SIG-M5 (cell line): ENCODE measurements around the gene SYT17.
A peak's percentile ranks its signal among the peaks of the same experiment; 100 is the strongest.

Source experiments
- DNase-seq: peaks from one replicate; lab custom pipeline; 2025; lab: John Stamatoyannopoulos, UW

Gene SYT17

GRCh38 chr16:19254611-19255010 is 86.6 kb downstream of the SYT17 start:
- no peak for DNase-seq

- no peak for DNase-seq
Measured at GRCh38 chr16:19264123-19264673, 96.2 kb downstream of the SYT17 start.

- no peak for DNase-seq
Measured at GRCh38 chr16:19265380-19265930, 97.4 kb downstream of the SYT17 start.

- no peak for DNase-seq
Measured at GRCh38 chr16:19266774-19267173, 98.7 kb downstream of the SYT17 start.

- no peak for DNase-seq
Measured at GRCh38 chr16:19269098-19269497, 101.1 kb downstream of the SYT17 start.

GRCh38 chr16:19274165-19274797 is 106.2 kb downstream of the SYT17 start:
- no peak for DNase-seq

GRCh38 chr16:19278403-19278802 is 110.4 kb downstream of the SYT17 start:
- DNase-seq = no peak

- no peak for DNase-seq
Measured at GRCh38 chr16:19281246-19281645, 113.2 kb downstream of the SYT17 start.

- no peak for DNase-seq
Measured at GRCh38 chr16:19282101-19282500, 114.1 kb downstream of the SYT17 start.

- no peak for DNase-seq
Measured at GRCh38 chr16:19283637-19284036, 115.6 kb downstream of the SYT17 start.

- no peak for DNase-seq
Measured at GRCh38 chr16:19284207-19284606, 116.2 kb downstream of the SYT17 start.

GRCh38 chr16:19285431-19285830 is 117.4 kb downstream of the SYT17 start, which contains the start of gene CLEC19A:
TSS of gene CLEC19A (plus strand) at chr16:19285731. CDS start at chr16:19285852, 121 bp downstream.
- no peak for DNase-seq

- no peak for DNase-seq
Measured at GRCh38 chr16:19286827-19287226, 118.8 kb downstream of the SYT17 start.

GRCh38 chr16:19287241-19287640 is 119.2 kb downstream of the SYT17 start:
- DNase-seq = no peak

GRCh38 chr16:19288872-19289799 is 121.1 kb downstream of the SYT17 start:
- DNase-seq = no peak

- DNase-seq = no peak
Measured at GRCh38 chr16:19289811-19290485, 121.9 kb downstream of the SYT17 start.

GRCh38 chr16:19290860-19291259 is 122.8 kb downstream of the SYT17 start:
- no peak for DNase-seq

- no peak for DNase-seq
Measured at GRCh38 chr16:19291475-19291874, 123.4 kb downstream of the SYT17 start.

- DNase-seq = no peak
Measured at GRCh38 chr16:19292186-19292585, 124.1 kb downstream of the SYT17 start.

GRCh38 chr16:19294156-19294649 is 126.2 kb downstream of the SYT17 start:
- DNase-seq = peak; percentile 72

- no peak for DNase-seq
Measured at GRCh38 chr16:19295393-19295792, 127.4 kb downstream of the SYT17 start.

- DNase-seq = no peak
Measured at GRCh38 chr16:19297454-19297853, 129.4 kb downstream of the SYT17 start.
